ENCODE results near the gene CBX7.

CBX7 gene

GRCh38 chr22:39110631-39111561 lies 41.6 kb downstream of the CBX7 start:
- no peak for TF ChIP-seq CTCF (conservative IDR thresholded peaks at IDR 0.05; ENCODE audit: low read depth, low read length)

GRCh38 chr22:39109361-39109760 lies 43.1 kb downstream of the CBX7 start:
- no peak for TF ChIP-seq CTCF (conservative IDR thresholded peaks at IDR 0.05; ENCODE audit: low read depth, low read length)
- no peak overlapping the region for H3K4me3 ChIP-seq (ENCODE audit: low read depth, low read length)
- DNase-seq (ENCODE audit: low read depth): no peak

More at GRCh38 chr22:39110631-39111561, 41.6 kb downstream of the CBX7 start:
- no peak overlapping the region for H3K4me3 ChIP-seq (ENCODE audit: low read depth, low read length)
- no peak for DNase-seq (ENCODE audit: low read depth)

GRCh38 chr22:39108487-39108886 lies 44.0 kb downstream of the CBX7 start:
- no peak for TF ChIP-seq CTCF (conservative IDR thresholded peaks at IDR 0.05; ENCODE audit: low read depth, low read length)
- H3K4me3 ChIP-seq (ENCODE audit: low read depth, low read length): no peak overlapping the region
- no peak for DNase-seq (ENCODE audit: low read depth)

GRCh38 chr22:39106326-39106725 lies 46.2 kb downstream of the CBX7 start:
- H3K4me3 ChIP-seq (ENCODE audit: low read depth, low read length): no peak overlapping the region
- TF ChIP-seq CTCF (conservative IDR thresholded peaks at IDR 0.05; ENCODE audit: low read depth, low read length): no peak
- DNase-seq (ENCODE audit: low read depth): no peak

DNA sequence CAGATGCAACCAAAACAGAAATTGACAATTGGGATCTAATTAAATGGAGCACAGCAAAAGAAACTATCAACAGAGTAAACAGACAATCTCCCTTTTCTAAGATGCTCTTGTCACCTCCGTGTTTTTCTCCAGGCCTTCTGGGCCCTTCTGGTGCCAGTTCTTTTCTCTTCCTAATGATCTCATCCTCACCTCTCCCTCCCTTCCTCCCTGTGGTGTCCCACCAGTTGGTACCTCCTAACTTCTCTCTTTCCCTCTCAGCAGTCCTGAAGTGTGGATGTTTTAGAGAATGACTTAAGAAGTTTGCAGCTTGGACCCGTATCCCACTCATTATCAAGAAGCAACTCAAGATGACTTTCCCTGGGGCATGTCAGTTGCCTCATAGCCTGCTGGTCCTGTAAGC lies 49.0 kb downstream of the CBX7 start:
- TF ChIP-seq CTCF (conservative IDR thresholded peaks at IDR 0.05; ENCODE audit: low read depth, low read length): no peak
- no peak for DNase-seq (ENCODE audit: low read depth)
- no peak overlapping the region for H3K4me3 ChIP-seq (ENCODE audit: low read depth, low read length)

DNA sequence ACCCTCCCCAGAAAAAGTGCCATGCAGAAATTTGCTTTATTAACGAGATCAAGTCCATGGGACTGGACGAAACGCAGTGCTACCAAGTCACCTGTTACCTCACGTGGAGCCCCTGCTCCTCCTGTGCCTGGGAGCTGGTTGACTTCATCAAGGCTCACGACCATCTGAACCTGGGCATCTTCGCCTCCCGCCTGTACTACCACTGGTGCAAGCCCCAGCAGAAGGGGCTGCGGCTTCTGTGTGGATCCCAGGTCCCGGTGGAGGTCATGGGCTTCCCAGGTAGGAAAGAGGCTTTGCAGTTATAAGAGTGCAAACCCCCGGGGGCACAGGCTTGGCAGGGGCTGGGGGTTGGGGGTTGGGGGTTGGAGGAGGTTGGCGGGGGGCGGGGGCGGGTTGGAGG lies 51.3 kb downstream of the CBX7 start:
- no peak for DNase-seq (ENCODE audit: low read depth)
- TF ChIP-seq CTCF (conservative IDR thresholded peaks at IDR 0.05; ENCODE audit: low read depth, low read length): no peak
- no peak overlapping the region for H3K4me3 ChIP-seq (ENCODE audit: low read depth, low read length)

- DNase-seq (ENCODE audit: low read depth): no peak
- H3K4me3 ChIP-seq (ENCODE audit: low read depth, low read length): no peak overlapping the region
- no peak for TF ChIP-seq CTCF (conservative IDR thresholded peaks at IDR 0.05; ENCODE audit: low read depth, low read length)
Observed at GRCh38 chr22:39098576-39098975, 53.9 kb downstream of the CBX7 start.
